HG02981 (cell line): ENCODE measurements around the gene TRERF1.
A peak's percentile ranks its signal among the peaks of the same experiment; 100 is the strongest.
"Not testable (repeated sequence)": the region's sequence is repeated elsewhere in the genome, so short reads cannot be mapped to it uniquely, and the experiment has no call there.

ENCODE experiments used
- ATAC-seq: cut with Tn5 transposase; IDR thresholded peaks from one replicate; pipeline ENCODE4 v1.9.1; 2021; ENCODE audit warnings: mild to moderate bottlenecking, moderate library complexity; ENCODE audit not compliant: unreplicated experiment

The TRERF1 gene

GRCh38 chr6:42452171-42453030 is 675 bp upstream of the TRERF1 start:
- peak; percentile 30 for ATAC-seq

DNA sequence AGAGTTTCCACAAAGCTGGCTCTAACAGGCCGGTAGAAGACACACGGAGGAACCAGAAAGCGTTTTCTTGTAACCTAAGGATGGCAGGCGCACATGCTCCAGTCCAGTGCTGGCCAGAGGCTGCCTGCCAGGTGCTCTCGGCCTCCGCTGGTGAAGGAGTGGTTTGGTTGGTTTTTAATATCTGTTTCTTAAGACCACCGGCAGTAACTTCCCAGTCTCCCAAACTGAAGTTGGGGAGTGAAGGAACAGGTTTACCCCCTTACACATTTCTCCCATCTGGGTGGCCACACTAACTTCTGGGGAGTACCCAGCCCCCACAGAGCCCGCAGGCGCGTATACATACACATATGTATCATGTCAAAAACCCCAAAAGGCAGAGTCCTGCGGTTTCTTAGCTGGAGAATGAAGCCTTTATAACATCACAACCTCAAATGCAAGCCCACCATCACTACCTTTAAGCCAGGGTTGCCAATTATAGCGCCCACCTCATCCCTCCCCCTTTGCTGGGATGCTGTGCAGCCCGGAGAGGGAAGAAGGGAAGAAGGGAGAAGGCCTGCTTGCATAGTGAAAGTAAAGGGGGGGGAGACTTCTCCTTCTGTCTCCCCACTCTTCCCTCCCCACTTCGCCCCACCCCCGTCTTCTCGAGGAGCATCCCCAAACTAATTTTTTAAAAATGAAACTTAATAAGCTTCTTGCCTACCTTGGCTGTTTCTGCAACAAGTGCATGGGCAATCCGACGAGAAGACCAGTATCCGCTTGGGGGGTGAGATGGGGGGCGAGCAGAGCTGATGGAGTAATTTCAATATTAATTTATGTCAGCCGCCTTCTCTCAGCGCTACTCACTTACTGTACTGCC is 1.0 kb downstream of the TRERF1 start:
- ATAC-seq: no peak

DNA sequence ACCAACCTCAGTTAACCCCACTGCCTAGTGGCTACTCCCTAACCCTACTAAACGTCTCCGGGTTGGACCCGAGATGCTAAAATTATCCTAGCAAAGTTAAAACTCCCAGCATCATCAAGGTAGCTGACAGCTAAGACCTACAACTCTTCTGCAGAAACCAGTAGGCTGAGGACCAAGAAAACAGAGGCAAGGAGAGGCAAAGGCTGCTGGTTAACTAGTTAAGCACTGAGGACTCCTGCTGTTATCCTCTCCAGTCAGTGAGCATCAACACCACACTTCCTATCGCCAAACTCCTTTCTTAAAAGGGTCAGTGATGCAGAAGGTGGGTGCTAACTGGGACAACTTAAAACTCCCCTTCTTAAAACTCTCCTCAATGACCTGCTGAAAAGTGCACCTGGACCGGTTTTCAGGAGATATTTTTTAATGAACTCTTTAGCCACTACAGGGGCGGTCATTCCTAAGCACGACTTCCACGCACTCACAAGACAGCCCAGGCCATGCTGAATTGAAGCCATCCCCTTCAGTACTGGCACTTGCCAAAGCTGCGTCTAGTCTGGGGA is 1.7 kb downstream of the TRERF1 start:
- ATAC-seq: no peak

GRCh38 chr6:42448927-42449659 is 2.6 kb downstream of the TRERF1 start:
- ATAC-seq: no peak

DNA sequence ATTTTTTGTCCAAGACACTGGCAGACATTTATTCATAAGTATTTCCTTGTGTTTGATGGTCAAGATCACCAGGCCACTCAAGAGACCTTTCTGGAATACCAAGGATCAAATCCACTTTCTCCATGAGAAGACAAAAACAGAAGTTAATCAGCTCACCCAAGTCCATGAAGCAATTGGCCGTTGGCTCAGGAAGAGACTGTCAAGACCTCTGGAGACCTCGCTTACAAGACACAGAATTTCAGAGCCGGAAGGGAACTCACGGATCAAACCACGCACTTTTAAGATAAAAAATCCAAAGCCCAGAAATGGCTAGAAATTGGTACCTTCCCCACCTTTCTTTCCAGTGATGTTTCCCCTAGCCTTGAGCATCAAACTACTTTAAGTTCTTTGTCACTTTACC is 3.3 kb downstream of the TRERF1 start:
- no peak for ATAC-seq

DNA sequence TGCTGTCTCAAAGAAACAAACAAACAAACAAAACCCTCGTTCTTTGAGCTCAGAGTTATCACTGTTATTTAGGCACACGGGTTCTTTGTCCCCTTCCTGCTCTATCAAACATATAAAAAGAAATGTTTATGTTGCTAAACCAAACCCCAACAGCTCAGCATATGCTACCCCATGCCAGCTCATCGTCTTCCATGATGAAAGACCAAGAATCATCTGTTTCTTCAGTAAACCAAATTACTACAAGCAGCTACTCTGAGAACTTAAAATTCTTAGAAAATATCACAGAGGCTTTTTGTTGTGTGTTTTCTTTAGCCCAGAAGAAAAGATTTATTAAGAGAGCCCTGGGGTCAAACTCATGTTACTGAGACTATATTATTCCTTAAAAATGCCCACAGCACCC is 4.7 kb downstream of the TRERF1 start:
- ATAC-seq: no peak

DNA sequence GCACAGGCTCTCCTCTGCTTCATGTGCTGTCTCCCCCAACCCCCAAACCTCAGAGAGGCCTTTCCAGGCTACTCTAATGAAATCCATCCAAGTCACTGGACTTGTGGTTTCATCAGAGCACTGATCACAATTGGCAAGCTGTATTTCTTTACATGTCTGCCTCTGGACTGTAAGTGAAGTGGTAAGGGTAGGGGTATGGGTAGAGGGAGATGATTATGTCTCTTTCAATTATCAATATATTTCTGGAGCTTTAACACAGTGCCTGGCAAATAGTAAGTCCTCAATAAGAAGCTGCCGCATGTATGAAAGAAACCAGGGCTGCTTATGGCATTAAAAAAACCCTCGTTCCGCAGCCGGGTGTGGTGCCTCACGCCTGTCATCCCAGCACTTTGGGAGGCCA is 5.4 kb downstream of the TRERF1 start:
- ATAC-seq: no peak

DNA sequence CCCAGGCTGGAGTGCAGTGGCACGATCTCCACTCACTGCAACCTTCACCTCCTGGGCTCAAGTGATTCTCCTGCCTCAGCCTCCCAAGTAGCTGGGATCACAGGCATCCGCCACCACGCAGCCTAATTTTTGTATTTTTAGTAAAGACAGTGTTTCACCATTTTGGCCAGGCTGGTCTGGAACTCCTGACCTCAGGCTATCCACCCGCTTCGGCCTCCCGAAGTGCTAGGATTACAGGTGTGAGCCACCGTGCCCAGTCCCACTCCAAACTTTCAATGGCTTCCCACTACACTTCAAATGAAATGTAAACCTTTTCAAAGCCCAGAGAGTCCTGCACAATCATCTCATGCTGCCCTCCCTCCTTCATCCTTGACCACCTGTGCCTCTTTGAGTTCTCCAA is 5.8 kb downstream of the TRERF1 start:
- not testable (repeated sequence) for ATAC-seq

DNA sequence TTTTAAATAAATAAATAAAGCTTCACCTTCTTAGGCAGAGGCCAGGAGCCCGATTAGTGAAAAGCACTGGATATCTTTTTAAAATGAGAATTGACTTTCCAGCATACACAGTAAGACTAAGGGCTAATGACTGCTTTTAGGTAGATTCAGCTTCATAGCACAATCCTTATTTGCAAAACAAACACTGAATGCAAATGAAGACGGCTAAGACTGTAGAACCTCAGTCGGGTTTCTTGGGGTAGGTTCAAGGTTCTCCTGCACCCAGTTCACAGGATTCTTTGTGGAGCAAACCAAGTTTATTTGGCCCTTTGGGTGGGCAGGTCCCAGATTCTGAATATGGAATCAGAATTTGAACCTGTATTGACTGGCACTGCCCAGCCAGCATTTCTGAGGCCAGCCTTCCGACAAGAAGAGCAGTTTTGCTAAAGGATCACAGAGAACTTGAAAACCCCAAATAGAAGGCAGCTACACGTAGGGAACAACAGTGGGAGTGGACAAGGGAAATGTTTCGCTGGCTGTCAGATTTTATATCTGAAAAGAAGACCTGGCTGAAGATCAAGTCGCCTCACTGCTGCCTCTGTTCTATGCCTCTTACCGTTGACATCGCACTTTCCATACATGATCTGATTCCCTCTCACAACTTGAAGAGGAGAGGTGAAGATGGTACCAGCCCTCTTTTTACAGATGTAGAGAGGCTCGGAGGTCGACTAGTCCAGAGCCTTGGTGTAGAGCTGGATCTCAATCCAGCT is 8.2 kb downstream of the TRERF1 start:
- ATAC-seq: no peak

DNA sequence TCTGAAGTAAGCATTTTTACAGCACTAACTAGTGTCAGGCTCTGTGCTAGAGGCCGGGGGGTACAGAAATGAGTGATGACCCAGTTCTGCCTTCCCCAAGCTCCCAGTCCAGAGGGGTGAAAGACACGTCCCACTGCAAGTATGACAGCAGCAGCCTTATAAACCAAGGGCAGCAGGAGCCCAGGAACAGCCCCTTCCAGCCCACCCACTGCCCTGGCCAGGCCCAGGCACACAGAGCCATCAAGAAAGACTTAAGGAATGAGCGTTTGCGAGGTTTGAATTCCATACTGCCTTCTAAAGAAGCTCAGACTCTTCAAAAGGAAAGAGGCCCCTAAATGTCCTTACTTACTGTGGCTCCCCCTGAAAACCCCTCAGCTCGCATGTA is 10.0 kb downstream of the TRERF1 start:
- no peak for ATAC-seq

DNA sequence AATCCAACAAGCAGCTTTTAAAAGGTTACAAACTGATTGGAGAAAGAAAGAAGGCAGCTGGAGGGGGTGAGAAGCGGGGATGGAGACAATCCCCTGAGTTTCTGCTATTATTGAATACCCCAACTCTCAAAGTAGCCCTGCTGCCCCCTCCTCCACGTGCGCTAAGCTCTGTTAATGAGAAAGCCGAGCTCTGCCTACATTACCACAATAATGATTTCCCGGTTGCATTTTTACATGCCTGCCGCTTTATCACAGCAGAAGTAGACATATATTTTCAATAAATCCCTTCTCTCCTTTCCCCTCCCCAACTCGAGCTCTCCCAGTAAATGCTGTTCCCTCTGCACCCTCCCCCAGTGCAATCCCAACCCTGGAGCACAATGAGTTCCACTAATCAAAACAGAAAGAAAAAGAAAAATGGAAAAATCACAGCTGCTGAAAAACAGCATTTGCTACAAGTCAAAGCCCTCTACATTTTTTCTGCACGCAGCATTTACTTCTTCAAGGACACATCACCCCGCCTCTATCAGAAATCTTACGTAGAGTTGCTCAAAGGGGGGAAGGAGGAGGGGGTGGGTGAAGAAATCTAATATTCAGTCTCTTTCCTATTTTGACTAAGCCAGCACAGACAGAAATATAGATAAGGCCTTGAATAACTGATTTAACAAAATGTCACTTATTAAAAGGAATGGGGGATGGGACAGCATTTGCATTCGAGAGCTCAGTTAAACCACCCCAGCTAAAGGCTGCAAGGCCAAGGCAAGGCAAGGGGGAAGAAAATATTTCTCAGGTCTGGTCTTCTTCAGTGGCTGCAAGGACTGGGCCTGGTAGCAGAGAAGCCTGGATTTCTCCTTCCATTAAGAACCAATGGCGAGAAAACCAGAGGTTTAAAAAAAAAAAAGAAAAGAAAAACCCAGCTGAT is 10.7 kb downstream of the TRERF1 start:
- no peak for ATAC-seq

GRCh38 chr6:42440027-42440426 is 11.7 kb downstream of the TRERF1 start:
- ATAC-seq: no peak

- no peak for ATAC-seq
Observed at GRCh38 chr6:42436825-42437224, 14.9 kb downstream of the TRERF1 start.

- no peak for ATAC-seq
Observed at GRCh38 chr6:42434237-42434636, 17.5 kb downstream of the TRERF1 start.

DNA sequence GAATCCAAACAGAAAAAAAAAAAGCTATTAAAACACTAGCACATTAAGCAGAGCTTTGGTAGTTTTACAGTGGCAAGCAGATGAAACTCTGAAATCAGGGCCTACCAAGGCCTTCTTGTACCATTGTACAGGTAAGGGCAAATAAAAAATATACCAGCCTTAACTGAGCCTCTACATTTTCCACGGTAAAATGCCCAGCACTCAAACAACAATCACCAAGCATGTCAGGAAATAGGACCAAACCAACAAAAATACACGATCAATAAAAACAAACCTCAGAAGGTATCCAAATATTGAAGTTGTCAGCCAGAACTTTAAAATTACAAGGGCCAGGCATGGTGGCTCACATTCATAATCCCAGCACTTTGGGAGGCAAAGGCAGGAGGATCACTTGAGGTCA is 18.3 kb downstream of the TRERF1 start:
- no peak for ATAC-seq

DNA sequence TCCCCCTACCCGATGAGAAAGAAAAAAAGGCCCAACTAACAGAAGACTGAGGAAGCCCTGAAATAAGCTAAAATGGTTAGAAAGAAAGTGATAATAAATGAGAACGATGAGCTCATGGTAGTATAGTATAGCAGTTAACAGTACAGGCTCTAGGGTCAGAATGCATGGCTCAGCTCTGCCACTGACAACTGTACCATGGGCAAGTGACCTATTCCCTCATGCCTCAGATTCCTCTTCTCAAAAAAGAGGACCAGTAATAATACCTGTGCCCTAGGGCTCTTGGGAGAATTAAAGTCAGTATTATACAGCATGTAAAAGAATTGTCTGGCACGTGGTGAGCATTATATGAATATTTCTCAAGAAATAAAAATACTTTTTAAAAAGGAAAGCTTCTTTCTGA is 19.8 kb downstream of the TRERF1 start:
- no peak for ATAC-seq

- no peak for ATAC-seq
Observed at GRCh38 chr6:42431356-42431755, 20.4 kb downstream of the TRERF1 start.

- ATAC-seq: no peak
Observed at GRCh38 chr6:42429836-42430235, 21.9 kb downstream of the TRERF1 start.

DNA sequence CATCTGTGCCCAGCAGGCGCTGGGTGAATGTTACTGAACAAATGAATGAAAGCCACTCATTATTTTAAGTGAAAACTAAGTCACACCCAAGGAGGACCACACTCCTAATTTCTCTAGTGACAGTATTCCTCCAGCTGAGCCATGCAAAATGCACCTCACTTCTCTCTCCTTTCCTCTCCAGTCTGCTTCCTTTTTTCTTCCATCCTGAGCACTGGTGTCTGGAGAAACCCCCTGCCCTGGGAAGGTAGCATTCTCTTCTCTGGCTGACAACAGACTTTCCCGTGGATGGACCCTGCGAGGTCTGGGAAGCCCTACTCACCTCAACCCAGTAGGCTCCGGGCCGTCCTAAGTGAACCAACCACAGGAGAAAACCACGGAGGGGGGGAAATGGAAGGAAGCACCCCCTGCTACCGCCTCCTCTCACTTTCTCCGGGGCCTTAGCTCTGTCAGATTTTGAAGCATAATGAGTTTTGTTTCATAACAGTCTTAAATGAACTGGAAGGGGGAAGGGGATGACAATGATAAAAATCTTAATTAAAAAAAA is 22.6 kb downstream of the TRERF1 start:
- no peak for ATAC-seq
